Choroid plexus epithelial cell (primary cell): ENCODE data around the gene PARD3.

ENCODE experiments used
- DNase-seq: peaks from one replicate; pipeline ENCODE4 v3.0.0-alpha.2; 2010; ENCODE audit warnings: low read depth
- H3K4me3 ChIP-seq: 2 replicates; pipeline ENCODE4 v1.5.1; 2011; ENCODE audit warnings: low read depth, mild to moderate bottlenecking, control low read depth, low read length, moderate library complexity
- TF ChIP-seq, protein P1 (sequence below): conservative IDR thresholded peaks from 2 replicates; pipeline ENCODE4 v1.5.1; 2011; ENCODE audit warnings: low read depth, mild to moderate bottlenecking, control low read depth, inconsistent platforms, low read length, moderate library complexity

The PARD3 gene

DNA sequence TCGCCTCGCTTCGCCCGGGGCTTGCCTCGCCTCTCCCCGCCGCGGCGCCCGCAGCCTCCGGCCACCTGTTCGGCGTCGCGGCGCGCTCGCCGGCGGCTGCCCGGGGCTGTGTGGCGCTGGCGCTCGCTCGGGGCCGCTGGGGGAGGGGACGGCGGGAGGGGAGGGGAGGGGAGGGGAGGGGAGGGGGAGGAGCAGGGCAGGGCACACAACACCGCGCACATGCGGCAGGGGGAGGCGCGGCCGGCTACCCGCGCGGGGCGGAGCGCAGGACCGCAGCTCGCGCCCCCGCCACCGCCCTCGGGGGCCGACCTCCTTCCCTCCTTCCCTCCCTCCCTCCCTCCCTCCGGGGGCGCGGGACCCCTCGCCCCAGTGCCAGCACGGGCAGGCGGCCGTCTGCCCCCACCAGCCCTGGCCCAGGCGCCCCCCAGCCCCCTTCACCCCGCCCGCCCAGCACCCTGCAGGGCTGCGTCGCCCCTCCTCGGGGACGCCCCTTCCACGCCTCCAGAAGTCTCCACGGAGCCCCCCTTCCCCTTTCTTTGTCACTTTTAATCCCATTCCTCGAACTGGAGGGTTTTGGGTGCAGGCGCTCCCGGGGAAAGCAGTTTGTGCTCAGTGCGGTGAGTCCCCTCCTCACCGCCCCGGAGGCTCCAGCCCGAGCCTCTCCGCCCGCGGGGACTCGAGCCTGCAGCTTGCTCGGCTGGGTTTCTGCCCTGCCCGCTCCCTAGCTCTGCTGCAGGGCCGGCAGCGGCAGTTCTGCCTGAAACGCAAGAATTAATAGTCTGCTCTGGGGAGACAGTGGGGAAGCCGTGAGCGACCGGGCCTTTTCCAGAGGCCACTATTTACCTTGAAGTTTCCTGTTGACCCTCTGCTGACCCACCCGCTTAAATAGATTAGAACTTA is at the start of gene PARD3:
PARD3 (minus strand) TSS at position 112 of the 900 bp plus-strand sequence. CDS start 301 bp downstream, outside the sequence.
- DNase-seq = peak; percentile 69
- peak within 1 kb of the TSS; percentile 74 for H3K4me3 ChIP-seq

DNA sequence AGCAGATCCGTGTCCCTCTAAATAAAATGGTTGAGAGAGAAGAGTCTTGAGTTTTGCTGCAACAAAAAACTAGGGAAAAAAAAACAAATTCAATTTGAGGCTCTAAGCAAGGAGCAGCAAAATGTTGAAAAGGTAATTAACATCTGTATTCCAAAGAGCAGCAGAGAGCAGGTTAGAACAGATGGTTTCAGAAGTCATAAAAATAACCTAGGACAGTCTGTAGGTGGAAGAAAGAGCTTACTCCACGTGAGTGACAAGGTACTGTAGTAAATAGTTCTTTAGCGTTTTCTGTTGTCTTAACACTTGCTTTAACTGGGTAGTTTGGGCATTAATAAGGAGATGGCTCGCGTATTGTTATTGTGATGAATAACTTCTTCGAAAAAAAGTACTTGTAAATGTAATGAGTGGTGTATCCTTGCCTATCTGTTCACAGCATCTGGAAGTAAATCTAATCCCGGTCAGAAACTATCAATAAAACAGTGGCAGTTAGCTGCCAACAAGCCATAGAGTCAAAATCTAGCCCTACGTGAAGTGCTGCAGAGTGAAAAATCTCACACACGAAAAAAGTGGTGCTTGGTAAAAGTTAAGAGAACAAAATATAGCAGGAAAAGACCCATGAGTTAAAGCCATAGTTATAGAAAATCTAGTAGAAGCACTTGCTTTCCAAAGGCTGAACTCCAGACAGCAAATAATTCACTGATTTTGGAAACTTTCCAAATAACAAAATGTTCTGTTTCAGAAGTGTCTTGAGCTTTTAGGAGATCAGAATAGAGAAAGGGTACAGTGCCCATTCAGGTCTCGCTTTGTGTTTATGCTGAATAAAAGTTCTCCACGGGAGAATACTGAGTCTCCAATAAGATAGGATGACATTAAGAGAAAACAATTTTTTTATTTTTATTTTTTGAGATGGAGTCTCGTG is 49.3 kb upstream of the PARD3 start:
- TF ChIP-seq, protein P1, sequence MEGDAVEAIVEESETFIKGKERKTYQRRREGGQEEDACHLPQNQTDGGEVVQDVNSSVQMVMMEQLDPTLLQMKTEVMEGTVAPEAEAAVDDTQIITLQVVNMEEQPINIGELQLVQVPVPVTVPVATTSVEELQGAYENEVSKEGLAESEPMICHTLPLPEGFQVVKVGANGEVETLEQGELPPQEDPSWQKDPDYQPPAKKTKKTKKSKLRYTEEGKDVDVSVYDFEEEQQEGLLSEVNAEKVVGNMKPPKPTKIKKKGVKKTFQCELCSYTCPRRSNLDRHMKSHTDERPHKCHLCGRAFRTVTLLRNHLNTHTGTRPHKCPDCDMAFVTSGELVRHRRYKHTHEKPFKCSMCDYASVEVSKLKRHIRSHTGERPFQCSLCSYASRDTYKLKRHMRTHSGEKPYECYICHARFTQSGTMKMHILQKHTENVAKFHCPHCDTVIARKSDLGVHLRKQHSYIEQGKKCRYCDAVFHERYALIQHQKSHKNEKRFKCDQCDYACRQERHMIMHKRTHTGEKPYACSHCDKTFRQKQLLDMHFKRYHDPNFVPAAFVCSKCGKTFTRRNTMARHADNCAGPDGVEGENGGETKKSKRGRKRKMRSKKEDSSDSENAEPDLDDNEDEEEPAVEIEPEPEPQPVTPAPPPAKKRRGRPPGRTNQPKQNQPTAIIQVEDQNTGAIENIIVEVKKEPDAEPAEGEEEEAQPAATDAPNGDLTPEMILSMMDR = no peak
- peak; percentile 28 for DNase-seq
- no peak overlapping the region for H3K4me3 ChIP-seq

More for the DNA sequence above, at the start of gene PARD3:
- TF ChIP-seq, protein P1 = no peak

DNA sequence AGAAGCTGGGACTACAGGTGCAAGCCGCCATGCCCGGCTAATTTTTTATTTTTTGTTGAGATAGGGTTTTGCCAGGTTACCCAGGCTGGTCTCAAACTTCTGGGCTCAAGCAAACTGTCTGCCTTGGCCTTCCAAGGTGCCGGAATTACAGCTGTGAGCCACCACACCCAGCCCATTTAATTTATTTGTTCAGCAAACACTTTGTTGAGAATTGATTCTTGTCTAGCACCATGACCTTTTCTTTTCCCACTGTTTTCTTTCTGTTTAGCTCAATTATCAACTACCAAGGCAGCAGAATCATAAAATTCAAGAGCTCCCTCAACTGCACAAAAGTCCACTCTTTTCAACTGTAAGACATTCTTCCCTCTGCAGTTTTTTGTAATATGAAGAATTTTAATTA is 47.8 kb upstream of the PARD3 start:
- no peak for DNase-seq
- TF ChIP-seq, protein P1 = no peak
- no peak overlapping the region for H3K4me3 ChIP-seq

DNA sequence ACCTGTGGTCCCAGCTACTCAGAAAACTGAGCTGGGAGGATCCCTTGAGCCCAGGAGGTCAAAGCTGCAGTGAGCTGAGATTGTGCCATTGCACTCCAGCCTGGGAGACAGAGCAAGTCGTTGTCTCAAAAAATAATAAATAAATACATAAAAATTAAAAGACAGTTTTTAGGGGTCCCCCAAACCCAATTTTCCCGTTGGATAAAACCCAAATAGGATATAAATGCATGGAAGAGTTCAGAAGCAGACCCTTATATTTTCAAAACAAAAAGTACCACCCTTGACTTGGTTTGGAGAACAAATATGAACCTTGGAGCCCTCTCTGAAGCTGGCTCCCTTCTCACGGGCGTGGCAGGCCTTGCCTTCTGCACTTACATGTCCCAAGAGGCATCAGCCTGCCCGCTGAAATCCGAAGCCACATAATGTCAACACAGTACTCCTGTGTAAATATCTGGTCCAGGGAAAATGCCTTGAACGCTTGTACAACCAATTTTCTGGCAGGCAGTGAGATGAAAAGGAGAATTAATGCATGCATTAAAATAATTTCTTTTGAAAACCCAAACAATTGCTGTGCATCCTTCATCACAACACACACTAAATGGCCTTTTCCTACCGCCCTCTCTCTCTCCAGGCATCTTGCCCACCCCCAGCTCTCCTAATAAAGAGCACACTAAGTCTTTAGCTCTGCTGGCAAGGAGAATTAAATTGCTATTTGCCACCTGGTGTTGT is 46.4 kb upstream of the PARD3 start:
- TF ChIP-seq, protein P1 = no peak
- H3K4me3 ChIP-seq = no peak overlapping the region
- no peak for DNase-seq

DNA sequence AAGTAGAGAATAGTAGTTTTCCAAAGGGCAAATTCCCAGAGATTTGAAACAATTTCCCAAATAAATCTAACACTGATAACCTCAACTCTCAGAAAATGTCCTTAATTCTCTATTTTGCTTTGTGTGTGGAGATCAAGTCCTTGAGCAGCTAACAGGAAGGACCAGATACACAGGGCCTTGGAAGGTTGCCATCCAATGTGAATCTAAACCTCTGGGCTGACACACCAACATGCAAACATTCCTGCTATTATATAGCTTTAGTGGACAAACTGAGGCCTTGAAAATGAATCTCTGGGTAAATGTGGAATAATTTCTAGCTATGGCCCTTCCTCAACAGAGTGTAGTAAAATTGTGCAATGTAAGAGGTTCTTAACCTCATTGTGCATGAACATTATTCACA is 44.1 kb upstream of the PARD3 start:
- peak; percentile 55 for DNase-seq
- H3K4me3 ChIP-seq = no peak overlapping the region
- TF ChIP-seq, protein P1 = no peak

DNA sequence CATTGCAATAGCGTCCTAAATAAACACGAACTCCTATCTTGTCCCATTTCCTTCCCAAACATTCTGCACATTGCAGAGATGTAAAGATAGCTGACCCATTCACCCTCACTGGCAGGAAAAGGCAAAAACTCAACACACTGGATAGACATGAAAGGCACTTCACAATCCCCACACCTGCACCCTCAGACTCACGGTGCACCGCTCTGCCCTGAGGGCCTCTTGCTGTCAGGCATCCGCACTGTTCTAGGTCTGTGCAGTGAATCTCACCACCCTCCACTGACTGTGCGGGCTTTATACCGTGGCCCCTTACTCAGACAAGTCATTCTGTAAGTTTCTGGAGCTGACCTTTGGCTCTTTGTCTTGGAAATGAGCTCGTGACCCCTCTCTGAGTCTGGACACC is 42.9 kb upstream of the PARD3 start:
- no peak overlapping the region for H3K4me3 ChIP-seq
- TF ChIP-seq, protein P1 = no peak
- no peak for DNase-seq
